Osteoblast (primary cell): ENCODE data around the gene PLCD4. TPM values are rescaled to one million over a fixed set of nuclear protein-coding genes. Genes with fewer than 3 reads are reported as not detected.

ENCODE experiments used
- DNase-seq: peaks from one replicate; pipeline ENCODE4 v3.0.0; 2011; ENCODE audit warnings: low spot score, mixed read lengths; ENCODE audit not compliant: insufficient read length; ENCODE audit errors: missing footprints
- H2AFZ ChIP-seq: 2 replicates; pipeline ENCODE4 v1.6.0; 2011; ENCODE audit warnings: mild to moderate bottlenecking, low read length
- H3K27ac ChIP-seq: 2 replicates; pipeline ENCODE4 v1.5.1; 2011; ENCODE audit warnings: mild to moderate bottlenecking, low read depth, low read length, moderate library complexity
- H3K27me3 ChIP-seq: 2 replicates; pipeline ENCODE4 v1.6.0; 2012; ENCODE audit warnings: mild to moderate bottlenecking, control low read depth, inconsistent platforms, low read length, moderate library complexity; ENCODE audit not compliant: insufficient read depth
- H3K36me3 ChIP-seq: 2 replicates; pipeline ENCODE4 v1.5.1; 2011; ENCODE audit warnings: mild to moderate bottlenecking, low read length, control low read depth, moderate library complexity; ENCODE audit not compliant: insufficient read depth
- H3K4me1 ChIP-seq: 2 replicates; pipeline ENCODE4 v1.5.1; 2011; ENCODE audit warnings: mild to moderate bottlenecking, low read length, control low read depth, moderate library complexity; ENCODE audit not compliant: insufficient read depth
- H3K4me2 ChIP-seq: 2 replicates; pipeline ENCODE4 v1.6.0; 2011; ENCODE audit warnings: mild to moderate bottlenecking, low read length; ENCODE audit not compliant: insufficient read depth
- H3K4me3 ChIP-seq: fragments of 200-600 bp; sonication (generic); 3 replicates; pipeline ENCODE4 v1.5.1; 2012; ENCODE audit warnings: mild to moderate bottlenecking, low read length, inconsistent platforms; ENCODE audit not compliant: insufficient read depth
- H3K79me2 ChIP-seq: 2 replicates; pipeline ENCODE4 v1.6.0; 2012; ENCODE audit warnings: mild to moderate bottlenecking, low read length, control low read depth, inconsistent platforms; ENCODE audit not compliant: insufficient read depth
- H3K9me3 ChIP-seq: 2 replicates; pipeline ENCODE4 v1.5.1; 2011; ENCODE audit warnings: low read depth, low read length, control low read depth
- H4K20me1 ChIP-seq: 2 replicates; pipeline ENCODE4 v1.6.0; 2012; ENCODE audit warnings: mild to moderate bottlenecking, low read length, control low read depth; ENCODE audit not compliant: insufficient read depth
- total RNA-seq: library from RNA; depleted of rRNA; stranded (reverse); fragments of >200 nt; gene quantifications from 2 replicates; pipeline ENCODE4 v1.2.3, GENCODE V29; 2012
- TF ChIP-seq, protein P1 (sequence below): IDR thresholded peaks from 2 replicates; pipeline ENCODE4 v1.5.1; 2011; ENCODE audit warnings: mild to moderate bottlenecking, low read depth, low read length, moderate library complexity; ENCODE audit errors: extremely low read depth

PLCD4 gene
- 2.5 and 4.4 TPM in 2 replicates for total RNA-seq

DNA sequence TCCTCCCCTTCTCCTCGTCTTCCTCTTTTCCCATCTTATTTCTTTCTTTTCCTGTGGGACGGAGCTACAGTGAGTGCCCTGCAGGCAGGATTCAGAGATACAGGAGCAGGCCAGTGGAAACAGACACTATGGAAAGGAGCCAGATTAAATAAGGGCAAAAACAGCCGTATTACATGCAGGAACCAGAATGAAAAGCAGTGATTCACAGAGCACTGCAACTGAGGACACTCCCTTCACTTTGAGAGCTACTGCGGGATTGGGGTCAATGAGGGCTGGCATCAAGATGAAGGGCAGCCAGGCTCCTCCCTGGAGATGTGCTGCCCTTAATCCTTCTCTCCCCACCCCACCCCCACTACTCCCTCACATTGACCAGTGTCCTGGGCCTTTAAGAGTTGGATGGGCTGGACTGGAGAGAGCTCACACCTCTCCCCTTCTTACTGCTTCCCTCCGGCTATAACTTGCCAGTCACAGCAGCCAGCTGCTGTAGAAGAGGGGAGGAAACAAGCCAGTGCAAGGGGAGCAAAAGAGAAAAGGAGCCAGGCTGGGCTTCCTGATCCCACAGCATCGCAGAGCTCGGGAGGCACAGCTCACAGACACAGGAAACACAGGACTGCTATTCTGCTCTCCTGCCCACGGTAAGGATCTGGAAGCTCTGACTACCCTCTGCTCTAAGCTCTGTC is at the start of gene PLCD4:
Gene PLCD4, plus strand, starts transcription at position 464 of the 680 bp plus-strand sequence. CDS start 7,841 bp downstream, outside the sequence.
- Histone ChIP-seq H2AFZ (peak within 1 kb of the TSS; percentile 79), H3K27me3 (peaks cover 5% of the 10 kb centered on the region), H3K4me3 (peak within 1 kb of the TSS; percentile 55), H3K27ac (peak within 1 kb of the TSS; percentile 48), H4K20me1 (no peaks in the 10 kb centered on the region), H3K79me2 (no peaks in the 10 kb centered on the region), H3K4me1 (peaks cover 25% of the 10 kb centered on the region), H3K9me3 (no peaks in the 10 kb centered on the region), H3K4me2 (peak within 1 kb of the TSS; percentile 80), H3K36me3 (no peaks in the 10 kb centered on the region)
- DNase-seq = peak; percentile 94
- TF ChIP-seq, protein P1, sequence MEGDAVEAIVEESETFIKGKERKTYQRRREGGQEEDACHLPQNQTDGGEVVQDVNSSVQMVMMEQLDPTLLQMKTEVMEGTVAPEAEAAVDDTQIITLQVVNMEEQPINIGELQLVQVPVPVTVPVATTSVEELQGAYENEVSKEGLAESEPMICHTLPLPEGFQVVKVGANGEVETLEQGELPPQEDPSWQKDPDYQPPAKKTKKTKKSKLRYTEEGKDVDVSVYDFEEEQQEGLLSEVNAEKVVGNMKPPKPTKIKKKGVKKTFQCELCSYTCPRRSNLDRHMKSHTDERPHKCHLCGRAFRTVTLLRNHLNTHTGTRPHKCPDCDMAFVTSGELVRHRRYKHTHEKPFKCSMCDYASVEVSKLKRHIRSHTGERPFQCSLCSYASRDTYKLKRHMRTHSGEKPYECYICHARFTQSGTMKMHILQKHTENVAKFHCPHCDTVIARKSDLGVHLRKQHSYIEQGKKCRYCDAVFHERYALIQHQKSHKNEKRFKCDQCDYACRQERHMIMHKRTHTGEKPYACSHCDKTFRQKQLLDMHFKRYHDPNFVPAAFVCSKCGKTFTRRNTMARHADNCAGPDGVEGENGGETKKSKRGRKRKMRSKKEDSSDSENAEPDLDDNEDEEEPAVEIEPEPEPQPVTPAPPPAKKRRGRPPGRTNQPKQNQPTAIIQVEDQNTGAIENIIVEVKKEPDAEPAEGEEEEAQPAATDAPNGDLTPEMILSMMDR = no peak

- no peak overlapping the region for H3K27ac ChIP-seq
- peaks cover 2% of the 10 kb centered on the region for H3K79me2 ChIP-seq
- DNase-seq = no peak
Observed at GRCh38 chr2:218557941-218558340, 49.8 kb upstream of the PLCD4 start.

DNA sequence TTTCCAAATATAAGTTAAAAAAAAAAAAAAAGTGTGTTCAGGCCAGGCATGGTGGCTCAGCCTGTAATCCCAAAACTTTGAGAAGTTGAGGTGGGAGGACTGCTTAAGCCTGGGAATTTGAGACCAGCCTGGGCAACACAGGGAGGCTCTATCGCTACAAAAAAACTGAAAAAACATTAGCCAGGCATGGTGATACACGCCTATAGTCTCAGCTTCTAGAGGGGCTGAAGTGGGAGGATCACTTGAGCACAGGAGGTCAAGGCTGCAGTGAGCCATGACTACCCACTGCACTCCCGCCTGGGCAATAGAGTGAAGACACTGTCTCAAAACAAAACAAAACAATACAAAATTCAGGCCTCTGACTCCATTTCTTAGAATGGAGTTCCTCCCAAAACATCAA is 48.7 kb upstream of the PLCD4 start:
- H3K4me1 ChIP-seq = no peaks in the 10 kb centered on the region
- no peak overlapping the region for H3K4me2 ChIP-seq
- no peaks in the 10 kb centered on the region for H3K27me3 ChIP-seq
- H2AFZ ChIP-seq = no peak overlapping the region
- peaks cover 12% of the 10 kb centered on the region for H3K79me2 ChIP-seq
- no peak overlapping the region for H3K27ac ChIP-seq
- no peaks in the 10 kb centered on the region for H3K9me3 ChIP-seq
- H3K4me3 ChIP-seq = no peak overlapping the region
- TF ChIP-seq, protein P1 = no peak
- no peak for DNase-seq
- H3K36me3 ChIP-seq = peaks cover 34% of the 10 kb centered on the region
- no peaks in the 10 kb centered on the region for H4K20me1 ChIP-seq

More at GRCh38 chr2:218557941-218558340, 49.8 kb upstream of the PLCD4 start:
- H3K4me1 ChIP-seq = no peaks in the 10 kb centered on the region
- H3K9me3 ChIP-seq = no peaks in the 10 kb centered on the region
- TF ChIP-seq, protein P1 = no peak
- no peaks in the 10 kb centered on the region for H3K27me3 ChIP-seq
- H3K36me3 ChIP-seq = peaks cover 42% of the 10 kb centered on the region
- no peaks in the 10 kb centered on the region for H4K20me1 ChIP-seq
- H3K4me3 ChIP-seq = no peak overlapping the region
- H3K4me2 ChIP-seq = no peak overlapping the region
- H2AFZ ChIP-seq = no peak overlapping the region

- H3K9me3 ChIP-seq = no peaks in the 10 kb centered on the region
- H3K36me3 ChIP-seq = peaks cover 9% of the 10 kb centered on the region
- H4K20me1 ChIP-seq = no peaks in the 10 kb centered on the region
- H3K4me2 ChIP-seq = no peak overlapping the region
- H3K27me3 ChIP-seq = no peaks in the 10 kb centered on the region
- H2AFZ ChIP-seq = no peak overlapping the region
- no peak overlapping the region for H3K4me3 ChIP-seq
- no peak overlapping the region for H3K27ac ChIP-seq
- peaks cover 12% of the 10 kb centered on the region for H3K4me1 ChIP-seq
- H3K79me2 ChIP-seq = peaks cover 59% of the 10 kb centered on the region
- TF ChIP-seq, protein P1 = no peak
- no peak for DNase-seq
Observed at GRCh38 chr2:218564056-218564455, 43.6 kb upstream of the PLCD4 start.
